ENCODE measurements around the gene DUSP2. TPM values are rescaled to one million over a fixed set of nuclear protein-coding genes. Genes with fewer than 3 reads are reported as not detected.

The DUSP2 gene
- total and polyA plus RNA-seq, 2 experiments from 2014 or later: 6.6 to 13.0 TPM

DNA sequence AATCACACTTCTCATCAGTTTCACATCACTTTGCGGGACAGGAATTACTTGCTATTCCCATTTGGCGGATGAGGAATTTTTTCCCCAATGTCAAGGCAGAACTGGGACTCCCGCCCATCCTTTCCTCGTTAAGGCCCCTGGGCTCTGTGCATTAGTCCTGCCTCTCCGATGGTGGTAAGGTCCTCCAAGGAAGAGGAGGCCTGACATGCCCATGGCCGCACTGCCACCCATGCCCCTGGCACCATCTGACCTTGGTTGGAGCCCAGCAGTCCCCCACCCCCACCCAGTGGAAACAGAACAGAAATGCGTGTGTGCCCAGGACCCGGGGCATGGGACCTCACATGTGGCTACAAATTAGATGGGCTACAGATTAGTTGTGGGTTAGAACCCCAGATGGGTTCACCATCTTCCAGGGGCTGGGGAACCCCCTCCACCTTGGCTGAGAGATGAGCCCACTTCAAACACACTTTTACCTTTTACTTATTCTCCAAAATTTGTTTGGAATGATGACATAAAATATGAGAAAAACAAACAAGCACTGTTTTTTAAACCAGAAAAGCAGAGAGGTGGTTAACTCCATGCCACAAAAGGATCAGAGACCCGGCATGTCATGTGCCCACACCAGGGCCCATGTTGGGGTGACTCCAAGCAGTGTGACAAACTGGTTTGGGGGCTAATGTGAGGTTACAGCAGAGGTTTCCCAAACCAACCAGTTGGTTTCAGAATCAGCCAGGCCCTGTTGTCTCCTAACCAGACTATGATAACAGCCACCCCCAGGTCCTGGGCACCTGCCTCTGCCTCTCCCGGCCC lies 11.0 kb upstream of the DUSP2 start:
- H3K4me1 ChIP-seq (ENCODE audit: insufficient read depth): peaks cover 8% of the 10 kb centered on the region; the same call in 1 of the 2 replicates
- no peaks in the 10 kb centered on the region for H4K20me1 ChIP-seq (replicated peaks; ENCODE audit: insufficient read depth)
- Mint-ChIP-seq H3K27me3 (ENCODE audit: insufficient read depth, low read depth, poor library complexity) (peaks cover 7% of the 10 kb centered on the region), H3K4me1 (peaks cover 31% of the 10 kb centered on the region), H3K9me3 (no peaks in the 10 kb centered on the region), H3K27ac (no peak overlapping the region), H3K4me3 (no peak overlapping the region), H3K36me3 (ENCODE audit: low read depth) (no peaks in the 10 kb centered on the region; the same call in 2 of the 3 replicates)
- H3K4me2 ChIP-seq: no peak overlapping the region
- ATAC-seq: no peak
- no peaks in the 10 kb centered on the region for H3K36me3 ChIP-seq (ENCODE audit: insufficient read depth)
- H3K27me3 ChIP-seq (ENCODE audit: insufficient read depth): no peaks in the 10 kb centered on the region
- no peaks in the 10 kb centered on the region for H3K79me2 ChIP-seq (replicated peaks; ENCODE audit: insufficient read depth)
- no peaks in the 10 kb centered on the region for H3K9me2 ChIP-seq (ENCODE audit: insufficient read depth)
- DNase-seq (ENCODE audit: low spot score): no peak
- H3F3A ChIP-seq (replicated peaks; ENCODE audit: low read depth): no peaks in the 10 kb centered on the region
- TF ChIP-seq, protein P1, sequence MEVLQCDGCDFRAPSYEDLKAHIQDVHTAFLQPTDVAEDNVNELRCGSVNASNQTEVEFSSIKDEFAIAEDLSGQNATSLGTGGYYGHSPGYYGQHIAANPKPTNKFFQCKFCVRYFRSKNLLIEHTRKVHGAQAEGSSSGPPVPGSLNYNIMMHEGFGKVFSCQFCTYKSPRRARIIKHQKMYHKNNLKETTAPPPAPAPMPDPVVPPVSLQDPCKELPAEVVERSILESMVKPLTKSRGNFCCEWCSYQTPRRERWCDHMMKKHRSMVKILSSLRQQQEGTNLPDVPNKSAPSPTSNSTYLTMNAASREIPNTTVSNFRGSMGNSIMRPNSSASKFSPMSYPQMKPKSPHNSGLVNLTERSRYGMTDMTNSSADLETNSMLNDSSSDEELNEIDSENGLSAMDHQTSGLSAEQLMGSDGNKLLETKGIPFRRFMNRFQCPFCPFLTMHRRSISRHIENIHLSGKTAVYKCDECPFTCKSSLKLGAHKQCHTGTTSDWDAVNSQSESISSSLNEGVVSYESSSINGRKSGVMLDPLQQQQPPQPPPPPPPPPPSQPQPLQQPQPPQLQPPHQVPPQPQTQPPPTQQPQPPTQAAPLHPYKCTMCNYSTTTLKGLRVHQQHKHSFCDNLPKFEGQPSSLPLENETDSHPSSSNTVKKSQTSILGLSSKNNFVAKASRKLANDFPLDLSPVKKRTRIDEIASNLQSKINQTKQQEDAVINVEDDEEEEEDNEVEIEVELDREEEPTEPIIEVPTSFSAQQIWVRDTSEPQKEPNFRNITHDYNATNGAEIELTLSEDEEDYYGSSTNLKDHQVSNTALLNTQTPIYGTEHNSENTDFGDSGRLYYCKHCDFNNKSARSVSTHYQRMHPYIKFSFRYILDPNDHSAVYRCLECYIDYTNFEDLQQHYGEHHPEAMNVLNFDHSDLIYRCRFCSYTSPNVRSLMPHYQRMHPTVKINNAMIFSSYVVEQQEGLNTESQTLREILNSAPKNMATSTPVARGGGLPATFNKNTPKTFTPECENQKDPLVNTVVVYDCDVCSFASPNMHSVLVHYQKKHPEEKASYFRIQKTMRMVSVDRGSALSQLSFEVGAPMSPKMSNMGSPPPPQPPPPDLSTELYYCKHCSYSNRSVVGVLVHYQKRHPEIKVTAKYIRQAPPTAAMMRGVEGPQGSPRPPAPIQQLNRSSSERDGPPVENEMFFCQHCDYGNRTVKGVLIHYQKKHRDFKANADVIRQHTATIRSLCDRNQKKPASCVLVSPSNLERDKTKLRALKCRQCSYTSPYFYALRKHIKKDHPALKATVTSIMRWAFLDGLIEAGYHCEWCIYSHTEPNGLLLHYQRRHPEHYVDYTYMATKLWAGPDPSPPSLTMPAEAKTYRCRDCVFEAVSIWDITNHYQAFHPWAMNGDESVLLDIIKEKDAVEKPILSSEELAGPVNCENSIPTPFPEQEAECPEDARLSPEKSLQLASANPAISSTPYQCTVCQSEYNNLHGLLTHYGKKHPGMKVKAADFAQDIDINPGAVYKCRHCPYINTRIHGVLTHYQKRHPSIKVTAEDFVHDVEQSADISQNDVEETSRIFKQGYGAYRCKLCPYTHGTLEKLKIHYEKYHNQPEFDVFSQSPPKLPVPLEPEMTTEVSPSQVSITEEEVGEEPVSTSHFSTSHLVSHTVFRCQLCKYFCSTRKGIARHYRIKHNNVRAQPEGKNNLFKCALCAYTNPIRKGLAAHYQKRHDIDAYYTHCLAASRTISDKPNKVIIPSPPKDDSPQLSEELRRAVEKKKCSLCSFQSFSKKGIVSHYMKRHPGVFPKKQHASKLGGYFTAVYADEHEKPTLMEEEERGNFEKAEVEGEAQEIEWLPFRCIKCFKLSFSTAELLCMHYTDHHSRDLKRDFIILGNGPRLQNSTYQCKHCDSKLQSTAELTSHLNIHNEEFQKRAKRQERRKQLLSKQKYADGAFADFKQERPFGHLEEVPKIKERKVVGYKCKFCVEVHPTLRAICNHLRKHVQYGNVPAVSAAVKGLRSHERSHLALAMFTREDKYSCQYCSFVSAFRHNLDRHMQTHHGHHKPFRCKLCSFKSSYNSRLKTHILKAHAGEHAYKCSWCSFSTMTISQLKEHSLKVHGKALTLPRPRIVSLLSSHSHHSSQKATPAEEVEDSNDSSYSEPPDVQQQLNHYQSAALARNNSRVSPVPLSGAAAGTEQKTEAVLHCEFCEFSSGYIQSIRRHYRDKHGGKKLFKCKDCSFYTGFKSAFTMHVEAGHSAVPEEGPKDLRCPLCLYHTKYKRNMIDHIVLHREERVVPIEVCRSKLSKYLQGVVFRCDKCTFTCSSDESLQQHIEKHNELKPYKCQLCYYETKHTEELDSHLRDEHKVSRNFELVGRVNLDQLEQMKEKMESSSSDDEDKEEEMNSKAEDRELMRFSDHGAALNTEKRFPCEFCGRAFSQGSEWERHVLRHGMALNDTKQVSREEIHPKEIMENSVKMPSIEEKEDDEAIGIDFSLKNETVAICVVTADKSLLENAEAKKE (CRISPR knock-in tag; IDR thresholded peaks at IDR 0.05): no peak
- TF ChIP-seq ZNF114 (CRISPR knock-in tag; IDR thresholded peaks at IDR 0.05) (no peak), EZH2 (IDR thresholded peaks at IDR 0.05; ENCODE audit: low read depth, unreplicated experiment) (no peak)
- TF ChIP-seq, protein P2, sequence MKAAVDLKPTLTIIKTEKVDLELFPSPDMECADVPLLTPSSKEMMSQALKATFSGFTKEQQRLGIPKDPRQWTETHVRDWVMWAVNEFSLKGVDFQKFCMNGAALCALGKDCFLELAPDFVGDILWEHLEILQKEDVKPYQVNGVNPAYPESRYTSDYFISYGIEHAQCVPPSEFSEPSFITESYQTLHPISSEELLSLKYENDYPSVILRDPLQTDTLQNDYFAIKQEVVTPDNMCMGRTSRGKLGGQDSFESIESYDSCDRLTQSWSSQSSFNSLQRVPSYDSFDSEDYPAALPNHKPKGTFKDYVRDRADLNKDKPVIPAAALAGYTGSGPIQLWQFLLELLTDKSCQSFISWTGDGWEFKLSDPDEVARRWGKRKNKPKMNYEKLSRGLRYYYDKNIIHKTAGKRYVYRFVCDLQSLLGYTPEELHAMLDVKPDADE (IDR thresholded peaks at IDR 0.05): no peak
- no peak overlapping the region for H3K27ac ChIP-seq (ENCODE audit: low read depth)
- no peak overlapping the region for H2AFZ ChIP-seq
- H3K4me3 ChIP-seq: no peak overlapping the region

Measured in GM23338 (cell line).